Tibial nerve (tissue), 3 donors: ENCODE results near the gene PTBP3.

Experiments used
- CTCF ChIP-seq, 5 experiments: fragments of 200-600 bp in 3 of 5; fragments of 450-650 bp in 2 of 5; sonication (generic) in 3 of 5; IDR thresholded peaks; one replicate each; pipeline ENCODE4 v1.5.1; 2016 to 2019; ENCODE audit warnings: antibody characterized with exemption in 5 of 5, mild to moderate bottlenecking in 3 of 5, moderate library complexity in 2 of 5
- POLR2A ChIP-seq, 2 donors: fragments of 450-650 bp; IDR thresholded peaks; one replicate each; pipeline ENCODE4 v1.6.1; 2017; ENCODE audit warnings: antibody characterized with exemption in 2 of 2, mild to moderate bottlenecking in 2 of 2, moderate library complexity in 2 of 2

- TF ChIP-seq CTCF (IDR thresholded peaks at IDR 0.05) (no peak), POLR2A (IDR thresholded peaks at IDR 0.05) (no peak)
Observed at GRCh38 chr9:112200711-112201110, 132.7 kb downstream of the PTBP3 start.
